ENCODE measurements around the gene NUP98. TPM values are rescaled to one million over a fixed set of nuclear protein-coding genes. Genes with fewer than 3 reads are reported as not detected.

The NUP98 gene
- total and polyA plus RNA-seq, 10 of the 15 experiments (the other 5 are each of a cell fraction or from before 2014, with no cell fraction given): 21.7 to 108 (median 78.9) TPM

DNA sequence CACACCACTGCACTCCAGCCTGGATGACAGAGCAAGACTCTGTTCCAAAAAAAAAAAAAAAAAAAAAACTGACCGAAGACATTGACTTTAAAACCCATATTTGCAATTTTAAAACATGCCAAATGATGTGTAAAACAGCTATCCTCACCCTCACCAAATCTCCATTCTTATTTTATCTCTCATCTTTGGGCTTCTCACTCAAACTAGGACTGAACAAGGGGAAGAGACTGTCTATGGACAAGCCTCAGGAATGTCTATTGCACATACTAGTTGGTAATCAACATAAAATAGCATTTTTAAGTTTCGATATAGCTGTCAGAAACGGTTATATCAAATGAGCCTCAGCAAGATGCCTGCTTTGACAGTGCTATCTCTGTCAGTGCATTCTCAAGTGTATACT, 118.3 kb downstream of the NUP98 start:
- H3K9me3 ChIP-seq (replicated peaks; ENCODE audit: control insufficient read depth, insufficient read depth, low read length): no peaks in the 10 kb centered on the region
- SMC1A ChIA-PET (ENCODE audit: uncharacterized antibody, unreplicated experiment): no interaction called here
- no peaks in the 10 kb centered on the region for H3K4me1 ChIP-seq (ENCODE audit: control insufficient read depth, insufficient read depth, low read length)
- FAIRE-seq: no peak
- RAD21 ChIA-PET (ENCODE audit: unreplicated experiment): no interaction called here
- H3K27me3 ChIP-seq (replicated peaks in 1 of 2; ENCODE audit: control insufficient read depth in 2 of 2, insufficient read depth in 2 of 2, low read length in 1 of 2): no peaks in the 10 kb centered on the region
- in situ Hi-C loops (cut with MboI): no loop called here
- intact Hi-C loops (cut with micrococcal nuclease; ENCODE audit: unreplicated experiment): no loop called here
- POLR2A ChIA-PET: interaction anchor here (0.6 kb wide), 1 partner anchor 192 kb away, joined by 3 read pairs; no protein-coding TSS in a partner anchor
- no peak for DNase-seq (ENCODE audit: low read depth, low spot score)
- no TSS peak for BruUV-seq (replicated peaks)
- H2AFZ ChIP-seq (ENCODE audit: control insufficient read depth, low read depth, low read length): no peak overlapping the region
- H4K20me1 ChIP-seq (ENCODE audit: control insufficient read depth, insufficient read depth): no peaks in the 10 kb centered on the region
- 95% methylated on average over 3 of the region's 3 CpGs for WGBS (ENCODE audit: insufficient coverage, insufficient replicate concordance, low lambda C conversion rate, missing lambda C conversion rate)
- no peak overlapping the region for H3K27ac ChIP-seq (ENCODE audit: control insufficient read depth, insufficient read depth)
- ATAC-seq: no peak
- H3K79me2 ChIP-seq (ENCODE audit: control insufficient read depth, insufficient read depth, low read length): no peaks in the 10 kb centered on the region
- no peak for TF ChIP-seq IKZF1 (conservative IDR thresholded peaks at IDR 0.05)
- TF ChIP-seq, protein P1, sequence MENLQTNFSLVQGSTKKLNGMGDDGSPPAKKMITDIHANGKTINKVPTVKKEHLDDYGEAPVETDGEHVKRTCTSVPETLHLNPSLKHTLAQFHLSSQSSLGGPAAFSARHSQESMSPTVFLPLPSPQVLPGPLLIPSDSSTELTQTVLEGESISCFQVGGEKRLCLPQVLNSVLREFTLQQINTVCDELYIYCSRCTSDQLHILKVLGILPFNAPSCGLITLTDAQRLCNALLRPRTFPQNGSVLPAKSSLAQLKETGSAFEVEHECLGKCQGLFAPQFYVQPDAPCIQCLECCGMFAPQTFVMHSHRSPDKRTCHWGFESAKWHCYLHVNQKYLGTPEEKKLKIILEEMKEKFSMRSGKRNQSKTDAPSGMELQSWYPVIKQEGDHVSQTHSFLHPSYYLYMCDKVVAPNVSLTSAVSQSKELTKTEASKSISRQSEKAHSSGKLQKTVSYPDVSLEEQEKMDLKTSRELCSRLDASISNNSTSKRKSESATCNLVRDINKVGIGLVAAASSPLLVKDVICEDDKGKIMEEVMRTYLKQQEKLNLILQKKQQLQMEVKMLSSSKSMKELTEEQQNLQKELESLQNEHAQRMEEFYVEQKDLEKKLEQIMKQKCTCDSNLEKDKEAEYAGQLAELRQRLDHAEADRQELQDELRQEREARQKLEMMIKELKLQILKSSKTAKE (IDR thresholded peaks at IDR 0.05; ENCODE audit: low read depth, poor library complexity, severe bottlenecking): no peak
- TF ChIP-seq CBX3 (IDR thresholded peaks at IDR 0.05; ENCODE audit: borderline replicate concordance, low read depth): no peak
- no peak for TF ChIP-seq SMARCA5 (IDR thresholded peaks at IDR 0.05)
- TF ChIP-seq, protein P2, sequence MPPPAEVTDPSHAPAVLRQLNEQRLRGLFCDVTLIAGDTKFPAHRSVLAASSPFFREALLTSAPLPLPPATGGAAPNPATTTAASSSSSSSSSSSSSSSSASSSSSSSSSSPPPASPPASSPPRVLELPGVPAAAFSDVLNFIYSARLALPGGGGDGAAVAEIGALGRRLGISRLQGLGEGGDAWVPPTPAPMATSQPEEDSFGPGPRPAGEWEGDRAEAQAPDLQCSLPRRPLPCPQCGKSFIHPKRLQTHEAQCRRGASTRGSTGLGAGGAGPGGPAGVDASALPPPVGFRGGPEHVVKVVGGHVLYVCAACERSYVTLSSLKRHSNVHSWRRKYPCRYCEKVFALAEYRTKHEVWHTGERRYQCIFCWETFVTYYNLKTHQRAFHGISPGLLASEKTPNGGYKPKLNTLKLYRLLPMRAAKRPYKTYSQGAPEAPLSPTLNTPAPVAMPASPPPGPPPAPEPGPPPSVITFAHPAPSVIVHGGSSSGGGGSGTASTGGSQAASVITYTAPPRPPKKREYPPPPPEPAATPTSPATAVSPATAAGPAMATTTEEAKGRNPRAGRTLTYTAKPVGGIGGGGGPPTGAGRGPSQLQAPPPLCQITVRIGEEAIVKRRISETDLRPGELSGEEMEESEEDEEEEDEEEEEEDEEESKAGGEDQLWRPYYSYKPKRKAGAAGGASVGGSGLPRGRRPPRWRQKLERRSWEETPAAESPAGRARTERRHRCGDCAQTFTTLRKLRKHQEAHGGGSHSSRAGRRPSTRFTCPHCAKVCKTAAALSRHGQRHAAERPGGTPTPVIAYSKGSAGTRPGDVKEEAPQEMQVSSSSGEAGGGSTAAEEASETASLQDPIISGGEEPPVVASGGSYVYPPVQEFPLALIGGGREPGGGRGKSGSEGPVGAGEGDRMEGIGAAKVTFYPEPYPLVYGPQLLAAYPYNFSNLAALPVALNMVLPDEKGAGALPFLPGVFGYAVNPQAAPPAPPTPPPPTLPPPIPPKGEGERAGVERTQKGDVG (CRISPR knock-in tag; IDR thresholded peaks at IDR 0.05): no peak
- TF ChIP-seq SMC3 (IDR thresholded peaks at IDR 0.05; ENCODE audit: borderline replicate concordance, low read length): no peak
- TF ChIP-seq BCL11A (IDR thresholded peaks at IDR 0.05; ENCODE audit: low read depth, low read length): no peak
- no peak for TF ChIP-seq DPF2 (IDR thresholded peaks at IDR 0.05)
- TF ChIP-seq, protein P3, sequence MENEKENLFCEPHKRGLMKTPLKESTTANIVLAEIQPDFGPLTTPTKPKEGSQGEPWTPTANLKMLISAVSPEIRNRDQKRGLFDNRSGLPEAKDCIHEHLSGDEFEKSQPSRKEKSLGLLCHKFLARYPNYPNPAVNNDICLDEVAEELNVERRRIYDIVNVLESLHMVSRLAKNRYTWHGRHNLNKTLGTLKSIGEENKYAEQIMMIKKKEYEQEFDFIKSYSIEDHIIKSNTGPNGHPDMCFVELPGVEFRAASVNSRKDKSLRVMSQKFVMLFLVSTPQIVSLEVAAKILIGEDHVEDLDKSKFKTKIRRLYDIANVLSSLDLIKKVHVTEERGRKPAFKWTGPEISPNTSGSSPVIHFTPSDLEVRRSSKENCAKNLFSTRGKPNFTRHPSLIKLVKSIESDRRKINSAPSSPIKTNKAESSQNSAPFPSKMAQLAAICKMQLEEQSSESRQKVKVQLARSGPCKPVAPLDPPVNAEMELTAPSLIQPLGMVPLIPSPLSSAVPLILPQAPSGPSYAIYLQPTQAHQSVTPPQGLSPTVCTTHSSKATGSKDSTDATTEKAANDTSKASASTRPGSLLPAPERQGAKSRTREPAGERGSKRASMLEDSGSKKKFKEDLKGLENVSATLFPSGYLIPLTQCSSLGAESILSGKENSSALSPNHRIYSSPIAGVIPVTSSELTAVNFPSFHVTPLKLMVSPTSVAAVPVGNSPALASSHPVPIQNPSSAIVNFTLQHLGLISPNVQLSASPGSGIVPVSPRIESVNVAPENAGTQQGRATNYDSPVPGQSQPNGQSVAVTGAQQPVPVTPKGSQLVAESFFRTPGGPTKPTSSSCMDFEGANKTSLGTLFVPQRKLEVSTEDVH (IDR thresholded peaks at IDR 0.05; ENCODE audit: low read depth, partially characterized antibody): no peak
- TF ChIP-seq CHD2 (IDR thresholded peaks at IDR 0.05; ENCODE audit: borderline replicate concordance, low read depth, low read length): no peak
- TF ChIP-seq SMAD1 (IDR thresholded peaks at IDR 0.05; ENCODE audit: low read depth, partially characterized antibody): no peak
- no peak for TF ChIP-seq JUNB (IDR thresholded peaks at IDR 0.05)
- TF ChIP-seq ATF7 (IDR thresholded peaks at IDR 0.05; ENCODE audit: low read depth): no peak
- no peak for TF ChIP-seq HDGF (IDR thresholded peaks at IDR 0.05)
- TF ChIP-seq NFYB (IDR thresholded peaks at IDR 0.05; ENCODE audit: insufficient read depth, low read depth, low read length): no peak
- TF ChIP-seq CREB1 (IDR thresholded peaks at IDR 0.05; ENCODE audit: low read depth): no peak
- no peak for TF ChIP-seq MTA3 (IDR thresholded peaks at IDR 0.05; ENCODE audit: borderline replicate concordance, low read length)
- no peak overlapping the region for H3K4me3 ChIP-seq
- H3K9ac ChIP-seq (ENCODE audit: control insufficient read depth, insufficient read depth, low read length): no peak overlapping the region
- no peak overlapping the region for H3K4me2 ChIP-seq (ENCODE audit: control insufficient read depth, insufficient read depth)
- peaks cover 23 to 61% of the 10 kb centered on the region in 2 experiments for H3K36me3 ChIP-seq (ENCODE audit: control insufficient read depth in 2 of 2, insufficient read depth in 2 of 2, low read length in 1 of 2)
- CTCF ChIA-PET: interaction anchor here (1.1 kb wide), 1 partner anchor 54 kb away, joined by 3 read pairs; no protein-coding TSS in a partner anchor

All from GM12878 (cell line).